ENCODE measurements around the gene MEF2A. TPM values are rescaled to one million over a fixed set of nuclear protein-coding genes. Genes with fewer than 3 reads are reported as not detected.

MEF2A gene
- total RNA-seq, 4 donors from 2014 or later, result 16.9 to 47.5 (median 24.3) TPM

GRCh38 chr15:99554880-99555488 lies 10.8 kb upstream of the MEF2A start:
- H3K4me1 ChIP-seq, result peaks cover 0 to 7% (median 0%) of the 10 kb centered on the region in 3 donors
- H3K9me3 ChIP-seq, result no peaks in the 10 kb centered on the region
- no peak for DNase-seq
- WGBS, 2 donors, result 29 to 61% methylated on average over 5 of the region's 5 CpGs
- H3K36me3 ChIP-seq, result no peaks in the 10 kb centered on the region
- no peak overlapping the region for H3K27ac ChIP-seq
- intact Hi-C loops (cut with DNase I), result no loop called here
- TF ChIP-seq POLR2A (IDR thresholded peaks at IDR 0.05), result no peak
- TF ChIP-seq, protein P1, sequence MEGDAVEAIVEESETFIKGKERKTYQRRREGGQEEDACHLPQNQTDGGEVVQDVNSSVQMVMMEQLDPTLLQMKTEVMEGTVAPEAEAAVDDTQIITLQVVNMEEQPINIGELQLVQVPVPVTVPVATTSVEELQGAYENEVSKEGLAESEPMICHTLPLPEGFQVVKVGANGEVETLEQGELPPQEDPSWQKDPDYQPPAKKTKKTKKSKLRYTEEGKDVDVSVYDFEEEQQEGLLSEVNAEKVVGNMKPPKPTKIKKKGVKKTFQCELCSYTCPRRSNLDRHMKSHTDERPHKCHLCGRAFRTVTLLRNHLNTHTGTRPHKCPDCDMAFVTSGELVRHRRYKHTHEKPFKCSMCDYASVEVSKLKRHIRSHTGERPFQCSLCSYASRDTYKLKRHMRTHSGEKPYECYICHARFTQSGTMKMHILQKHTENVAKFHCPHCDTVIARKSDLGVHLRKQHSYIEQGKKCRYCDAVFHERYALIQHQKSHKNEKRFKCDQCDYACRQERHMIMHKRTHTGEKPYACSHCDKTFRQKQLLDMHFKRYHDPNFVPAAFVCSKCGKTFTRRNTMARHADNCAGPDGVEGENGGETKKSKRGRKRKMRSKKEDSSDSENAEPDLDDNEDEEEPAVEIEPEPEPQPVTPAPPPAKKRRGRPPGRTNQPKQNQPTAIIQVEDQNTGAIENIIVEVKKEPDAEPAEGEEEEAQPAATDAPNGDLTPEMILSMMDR (IDR thresholded peaks at IDR 0.05), result no peak
- H3K27me3 ChIP-seq, result no peaks in the 10 kb centered on the region
- H3K4me3 ChIP-seq, result no peak overlapping the region

DNA sequence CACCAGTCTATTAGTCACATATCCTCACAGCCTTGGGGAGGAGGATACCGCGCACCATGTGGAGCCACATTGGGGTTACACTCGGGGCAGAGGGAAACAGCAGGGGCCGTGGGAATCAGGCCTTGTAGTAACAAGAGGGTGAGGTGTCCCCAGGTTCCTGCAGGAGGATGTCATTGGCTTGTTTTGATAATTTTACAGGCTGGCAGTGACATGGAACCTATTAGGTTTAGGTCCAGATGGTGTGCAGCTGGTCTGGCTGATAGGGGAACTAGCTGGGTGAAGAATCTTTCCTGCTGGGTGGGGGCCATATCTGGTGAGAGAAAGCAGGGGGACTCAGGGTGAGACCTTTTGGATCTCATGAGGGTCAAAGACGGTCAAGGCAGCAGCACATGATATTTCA lies 9.8 kb upstream of the MEF2A start:
- 72 to 92% methylated on average over 5 of the region's 5 CpGs for WGBS, 2 donors
- no peak for TF ChIP-seq POLR2A (IDR thresholded peaks at IDR 0.05)
- TF ChIP-seq, protein P1 (IDR thresholded peaks at IDR 0.05), result no peak
- H3K27me3 ChIP-seq, result no peaks in the 10 kb centered on the region
- intact Hi-C loops (cut with DNase I), result no loop called here
- H3K27ac ChIP-seq, result no peak overlapping the region
- H3K4me3 ChIP-seq, result no peak overlapping the region
- peaks cover 0 to 7% (median 0%) of the 10 kb centered on the region in 3 donors for H3K4me1 ChIP-seq
- DNase-seq, result no peak
- no peaks in the 10 kb centered on the region for H3K36me3 ChIP-seq
- no peaks in the 10 kb centered on the region for H3K9me3 ChIP-seq

GRCh38 chr15:99556578-99556977 lies 9.2 kb upstream of the MEF2A start:
- intact Hi-C loops (cut with DNase I), result no loop called here
- Histone ChIP-seq H3K36me3 (no peaks in the 10 kb centered on the region), H3K27ac (no peak overlapping the region), H3K4me3 (no peak overlapping the region), H3K9me3 (no peaks in the 10 kb centered on the region), H3K27me3 (no peaks in the 10 kb centered on the region), H3K4me1 (peaks cover 0 to 7% (median 0%) of the 10 kb centered on the region in 3 donors)
- DNase-seq, result no peak
- WGBS, 2 donors, result 96 to 100% methylated on average over 4 of the region's 4 CpGs
- TF ChIP-seq, protein P1 (IDR thresholded peaks at IDR 0.05), result no peak
- no peak for TF ChIP-seq POLR2A (IDR thresholded peaks at IDR 0.05)

DNA sequence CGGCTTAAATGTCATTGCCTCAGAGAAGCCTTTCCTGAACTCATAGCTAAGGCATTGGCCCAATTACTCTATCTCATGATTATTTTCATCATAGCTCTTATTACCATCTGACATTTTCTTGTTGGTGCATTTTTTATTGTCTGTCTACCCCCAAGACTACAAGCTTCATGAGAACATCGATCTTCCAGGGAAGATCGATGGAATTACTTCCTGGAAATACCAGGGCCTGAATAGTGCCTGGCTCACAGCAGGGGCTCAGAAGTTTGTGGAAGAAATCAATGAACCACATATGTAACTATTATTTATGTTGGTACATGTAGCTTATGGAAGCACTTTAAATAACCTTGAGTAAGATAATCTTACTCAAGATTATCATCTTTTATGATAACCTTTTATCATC lies 7.7 kb upstream of the MEF2A start:
- intact Hi-C loops (cut with DNase I), result no loop called here
- WGBS, 2 donors, result 81 to 95% methylated on average over 3 of the region's 3 CpGs

DNA sequence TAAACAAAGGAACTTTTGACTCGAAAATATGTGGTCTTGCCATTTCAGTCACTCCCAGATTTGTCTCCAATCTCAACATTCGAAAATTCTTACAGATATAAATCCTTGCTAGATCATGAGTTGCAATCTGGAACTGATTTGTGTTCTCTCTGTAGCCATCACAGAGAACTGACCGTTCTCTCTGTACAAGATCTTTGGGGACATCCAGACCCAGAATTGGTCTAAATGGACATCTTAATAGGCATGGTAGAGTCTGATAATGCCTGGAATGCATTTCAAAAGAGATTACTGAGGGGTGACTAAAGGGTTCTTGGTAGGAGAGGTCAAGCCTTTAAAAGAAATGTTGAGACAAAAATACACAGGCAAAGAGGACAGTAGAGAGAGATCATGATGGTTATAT lies 7.2 kb upstream of the MEF2A start:
- DNase-seq, result no peak
- H3K9me3 ChIP-seq, result no peaks in the 10 kb centered on the region
- peaks cover 0 to 10% (median 0%) of the 10 kb centered on the region in 3 donors for H3K4me1 ChIP-seq
- no peak overlapping the region for H3K27ac ChIP-seq
- H3K4me3 ChIP-seq, result no peak overlapping the region
- intact Hi-C loops (cut with DNase I), result no loop called here
- TF ChIP-seq, protein P1 (IDR thresholded peaks at IDR 0.05), result no peak
- TF ChIP-seq POLR2A (IDR thresholded peaks at IDR 0.05), result no peak
- WGBS, 2 donors, result 72 to 83% methylated on average over 3 of the region's 3 CpGs
- H3K27me3 ChIP-seq, result no peaks in the 10 kb centered on the region
- no peaks in the 10 kb centered on the region for H3K36me3 ChIP-seq

More for the DNA sequence above, 7.7 kb upstream of the MEF2A start:
- TF ChIP-seq, protein P1 (IDR thresholded peaks at IDR 0.05), result no peak
- TF ChIP-seq POLR2A (IDR thresholded peaks at IDR 0.05), result no peak
- Histone ChIP-seq H3K9me3 (no peaks in the 10 kb centered on the region), H3K36me3 (no peaks in the 10 kb centered on the region), H3K27me3 (no peaks in the 10 kb centered on the region), H3K4me1 (peaks cover 0 to 7% (median 0%) of the 10 kb centered on the region in 3 donors), H3K4me3 (no peak overlapping the region), H3K27ac (no peak overlapping the region)
- no peak for DNase-seq
